Fibroblast of skin of left quadriceps (primary cell): ENCODE results near the gene ZBTB48.
"Not testable (repeated sequence)": the region's sequence is repeated elsewhere in the genome, so short reads cannot be mapped to it uniquely, and the experiment has no call there.

Experiments used
- DNase-seq, 2 experiments: peaks; one replicate each; pipeline ENCODE4 v3.0.0-alpha.2; 2013; ENCODE audit warnings: low read depth in 2 of 2

ZBTB48 gene

DNA sequence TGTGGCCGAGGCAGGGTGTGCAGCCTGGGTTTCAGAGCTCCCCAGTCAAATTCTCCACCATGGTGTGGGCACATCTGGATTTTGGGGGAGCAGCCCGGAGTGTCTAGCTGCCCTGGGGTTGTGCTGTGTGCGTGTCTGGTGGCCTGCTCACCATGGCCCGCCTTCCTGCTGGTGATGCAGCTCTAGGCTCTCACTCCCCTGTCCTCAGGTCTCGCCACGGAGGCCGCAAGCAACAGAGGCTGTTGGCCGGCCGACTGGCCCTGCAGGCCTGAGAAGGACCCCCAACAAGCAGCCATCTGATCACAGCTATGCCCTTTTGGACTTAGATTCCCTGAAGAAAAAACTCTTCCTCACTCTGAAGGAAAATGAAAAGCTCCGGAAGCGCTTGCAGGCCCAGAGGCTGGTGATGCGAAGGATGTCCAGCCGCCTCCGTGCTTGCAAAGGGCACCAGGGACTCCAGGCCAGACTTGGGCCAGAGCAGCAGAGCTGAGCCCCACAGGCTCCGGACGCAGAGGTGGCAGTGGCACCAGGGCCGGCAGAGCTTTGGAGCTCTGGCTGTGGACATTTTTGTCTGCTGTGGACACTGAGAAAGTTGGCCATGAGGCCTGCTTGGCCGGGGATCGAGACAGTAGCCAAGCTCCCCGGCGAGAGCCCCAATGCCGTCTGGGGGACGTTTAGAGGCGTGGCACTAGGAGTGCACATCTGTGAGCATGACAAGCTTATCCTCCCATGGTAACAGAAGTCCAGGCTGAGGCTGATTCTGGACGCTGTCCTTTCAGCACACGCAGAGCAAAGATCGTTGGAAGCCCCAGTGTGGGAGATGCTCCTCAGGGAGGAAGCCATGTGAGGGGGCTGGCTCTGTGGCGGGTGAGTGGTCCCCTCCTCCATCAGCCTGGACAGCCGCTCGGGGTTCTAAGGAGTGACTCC is 53.1 kb downstream of the ZBTB48 start:
- DNase-seq = no peak

GRCh38 chr1:6634371-6635052 is 54.7 kb downstream of the ZBTB48 start:
- no peak for DNase-seq

DNA sequence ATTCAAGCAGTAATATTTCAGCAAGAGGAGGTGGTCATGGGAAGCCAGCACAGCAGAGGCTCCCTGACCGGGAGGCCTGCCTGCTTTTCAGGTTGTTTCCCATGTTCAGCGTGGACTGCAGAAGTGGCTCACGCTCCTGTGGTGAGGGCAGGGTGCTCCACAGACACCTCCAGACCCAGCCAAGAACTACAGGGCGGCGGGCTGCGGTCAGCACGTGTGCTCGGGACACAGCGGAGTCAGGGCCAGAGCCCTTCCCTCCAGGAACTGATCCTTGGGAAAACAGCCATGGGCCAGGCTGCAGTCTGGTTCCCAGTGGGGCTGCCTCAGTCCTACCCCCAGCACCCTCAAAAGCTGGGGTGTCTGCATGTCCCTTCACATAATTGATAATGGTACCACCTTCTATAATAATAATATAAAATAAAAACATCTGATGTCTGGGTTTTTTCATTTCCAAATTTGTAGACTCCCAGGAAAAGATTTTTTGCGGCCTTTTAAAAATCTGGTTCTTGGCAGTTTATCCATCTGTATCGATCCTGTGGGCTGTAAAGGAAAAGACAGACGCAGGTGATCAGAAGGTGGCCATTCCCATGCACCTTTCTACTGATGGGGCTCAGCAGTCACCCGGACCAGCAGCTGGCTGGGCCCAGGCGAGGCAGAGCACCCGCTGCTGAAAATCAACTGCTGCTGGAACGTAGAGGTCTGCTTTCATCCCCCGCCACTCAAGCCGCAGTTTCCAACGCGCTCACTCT is 55.5 kb downstream of the ZBTB48 start:
- DNase-seq = no peak

DNA sequence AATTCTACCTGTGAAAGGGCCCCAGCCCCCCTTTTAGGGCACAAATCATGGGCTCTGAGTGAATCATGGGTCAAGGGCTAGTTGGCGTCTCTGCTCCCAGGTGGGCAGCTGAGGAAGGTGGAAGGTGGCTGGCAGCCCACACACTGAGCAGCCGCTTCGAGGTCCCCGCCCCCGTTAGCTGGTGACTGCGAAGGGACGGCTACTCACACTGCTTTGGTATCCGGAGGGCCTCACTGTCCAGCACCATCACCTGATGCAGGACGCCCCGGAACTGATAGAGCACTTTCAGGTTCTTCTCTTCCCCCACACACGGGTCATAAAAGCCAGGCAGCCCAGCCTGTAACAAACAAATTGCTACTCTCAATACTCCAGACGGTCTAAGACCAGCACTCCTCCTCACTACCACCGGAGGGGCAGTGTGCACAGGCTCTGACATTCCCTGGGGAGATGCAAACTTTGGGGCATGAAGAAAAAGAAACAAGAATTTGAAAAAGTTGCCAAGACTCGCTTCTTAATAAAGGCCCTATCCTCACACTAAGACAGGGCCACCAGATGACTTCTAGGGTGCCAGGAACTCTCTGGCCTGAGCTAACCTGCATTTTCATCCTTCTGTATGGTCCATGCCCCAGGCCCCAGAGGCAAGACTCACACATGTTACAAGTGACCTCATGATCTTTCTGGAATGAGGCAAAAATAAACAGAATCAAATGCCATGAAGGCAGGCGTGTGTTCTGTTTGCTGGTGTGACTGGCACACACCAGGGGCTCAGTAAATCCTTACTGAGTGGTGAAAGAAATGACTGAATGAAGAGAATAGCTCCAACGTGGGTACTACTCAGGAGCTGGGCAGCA is 56.3 kb downstream of the ZBTB48 start:
- no peak for DNase-seq

GRCh38 chr1:6636778-6637177 is 57.0 kb downstream of the ZBTB48 start:
- DNase-seq = not testable (repeated sequence)

DNA sequence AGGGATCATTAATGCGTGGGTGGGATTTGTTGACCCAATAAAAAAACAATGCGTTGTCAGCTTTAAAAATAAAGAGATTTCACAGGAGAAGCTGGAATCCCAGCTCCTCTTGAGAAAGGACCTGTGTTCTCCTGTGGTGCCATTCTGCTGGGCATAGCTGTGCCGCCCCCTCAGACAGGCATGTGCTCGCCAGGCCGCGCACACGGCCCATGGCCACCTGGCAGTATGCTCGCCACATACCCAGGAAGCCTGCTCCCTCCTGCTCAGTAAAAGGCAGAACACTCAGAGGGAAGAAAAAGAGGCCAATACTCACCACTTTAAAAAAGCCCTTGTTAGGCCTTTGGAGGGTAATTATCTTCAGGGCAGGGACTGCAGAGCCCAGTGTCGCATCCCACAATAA is 58.0 kb downstream of the ZBTB48 start:
- DNase-seq = no peak

DNA sequence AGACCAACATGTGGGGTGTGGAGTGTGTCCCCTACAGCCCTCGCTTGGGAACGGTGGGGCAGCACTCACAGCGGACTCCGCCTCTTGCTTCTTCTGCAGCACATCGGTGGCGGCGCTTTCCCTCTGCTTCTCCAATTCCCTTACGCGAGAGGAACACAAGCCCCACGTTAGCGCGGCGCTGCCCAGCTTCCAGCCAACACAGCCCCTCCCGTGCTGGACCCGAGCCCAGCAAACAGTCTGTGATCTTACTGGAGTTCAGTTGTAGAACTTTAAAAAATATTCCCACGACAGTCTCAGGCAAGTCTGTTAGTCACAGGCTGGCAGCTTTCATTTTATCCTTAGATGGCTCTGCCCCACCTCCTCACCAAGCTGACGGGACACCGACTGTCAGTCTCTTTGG is 58.4 kb downstream of the ZBTB48 start:
- DNase-seq = no peak
